SK-N-SH (cell line): ENCODE measurements around the gene FOXK2.

Experiments used
- USF2 ChIP-seq: fragments of 150-350 bp; IDR thresholded peaks from 2 replicates; pipeline ENCODE4 v1.6.1; 2017; ENCODE audit warnings: antibody characterized with exemption, low read length, low read depth, borderline replicate concordance
- TF ChIP-seq, protein P1 (sequence below): fragments of 200-600 bp; sonication (generic); IDR thresholded peaks from 2 replicates; pipeline ENCODE4 v1.6.1; 2017; ENCODE audit warnings: antibody characterized with exemption, mild to moderate bottlenecking, moderate library complexity

GRCh38 chr17:82567286-82567685 lies 47.8 kb downstream of the FOXK2 start:
- TF ChIP-seq, protein P1, sequence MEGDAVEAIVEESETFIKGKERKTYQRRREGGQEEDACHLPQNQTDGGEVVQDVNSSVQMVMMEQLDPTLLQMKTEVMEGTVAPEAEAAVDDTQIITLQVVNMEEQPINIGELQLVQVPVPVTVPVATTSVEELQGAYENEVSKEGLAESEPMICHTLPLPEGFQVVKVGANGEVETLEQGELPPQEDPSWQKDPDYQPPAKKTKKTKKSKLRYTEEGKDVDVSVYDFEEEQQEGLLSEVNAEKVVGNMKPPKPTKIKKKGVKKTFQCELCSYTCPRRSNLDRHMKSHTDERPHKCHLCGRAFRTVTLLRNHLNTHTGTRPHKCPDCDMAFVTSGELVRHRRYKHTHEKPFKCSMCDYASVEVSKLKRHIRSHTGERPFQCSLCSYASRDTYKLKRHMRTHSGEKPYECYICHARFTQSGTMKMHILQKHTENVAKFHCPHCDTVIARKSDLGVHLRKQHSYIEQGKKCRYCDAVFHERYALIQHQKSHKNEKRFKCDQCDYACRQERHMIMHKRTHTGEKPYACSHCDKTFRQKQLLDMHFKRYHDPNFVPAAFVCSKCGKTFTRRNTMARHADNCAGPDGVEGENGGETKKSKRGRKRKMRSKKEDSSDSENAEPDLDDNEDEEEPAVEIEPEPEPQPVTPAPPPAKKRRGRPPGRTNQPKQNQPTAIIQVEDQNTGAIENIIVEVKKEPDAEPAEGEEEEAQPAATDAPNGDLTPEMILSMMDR = no peak
- no peak for TF ChIP-seq USF2
